ENCODE results near the gene RNF11. TPM values are rescaled to one million over a fixed set of nuclear protein-coding genes. Genes with fewer than 3 reads are reported as not detected.

RNF11 gene
- total RNA-seq, 1 donor from 2014 or later: 121 TPM

GRCh38 chr1:51311826-51312225 lies 75.8 kb downstream of the RNF11 start:
- DNase-seq (ENCODE audit: low spot score): no peak

DNA sequence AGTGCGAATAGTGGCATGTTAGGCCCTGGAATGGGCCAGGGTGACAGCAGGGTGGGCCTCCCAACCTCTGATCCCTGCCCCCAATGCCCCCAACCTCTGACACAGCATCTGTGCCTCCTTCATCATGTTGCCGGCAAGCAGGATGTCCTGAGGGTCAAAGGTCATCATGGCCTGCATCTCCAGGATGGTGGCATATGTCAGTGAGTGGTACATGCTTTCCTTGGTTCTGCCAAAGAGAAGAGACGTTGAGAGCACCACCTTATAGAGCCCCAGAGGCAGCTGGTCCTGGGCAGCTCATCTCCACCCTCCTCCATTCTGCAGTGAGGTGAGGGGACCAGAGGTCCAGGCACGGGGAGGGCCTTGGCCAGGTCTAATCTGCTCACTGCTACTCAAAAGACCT lies 76.6 kb downstream of the RNF11 start:
- DNase-seq (ENCODE audit: low spot score): no peak

GRCh38 chr1:51313268-51313852 lies 77.3 kb downstream of the RNF11 start:
- DNase-seq (ENCODE audit: low spot score): no peak

- DNase-seq (ENCODE audit: low spot score): no peak
Observed at GRCh38 chr1:51313961-51314777, 78.1 kb downstream of the RNF11 start.

GRCh38 chr1:51314974-51315373 lies 78.9 kb downstream of the RNF11 start:
- no peak for DNase-seq (ENCODE audit: low spot score)

DNA sequence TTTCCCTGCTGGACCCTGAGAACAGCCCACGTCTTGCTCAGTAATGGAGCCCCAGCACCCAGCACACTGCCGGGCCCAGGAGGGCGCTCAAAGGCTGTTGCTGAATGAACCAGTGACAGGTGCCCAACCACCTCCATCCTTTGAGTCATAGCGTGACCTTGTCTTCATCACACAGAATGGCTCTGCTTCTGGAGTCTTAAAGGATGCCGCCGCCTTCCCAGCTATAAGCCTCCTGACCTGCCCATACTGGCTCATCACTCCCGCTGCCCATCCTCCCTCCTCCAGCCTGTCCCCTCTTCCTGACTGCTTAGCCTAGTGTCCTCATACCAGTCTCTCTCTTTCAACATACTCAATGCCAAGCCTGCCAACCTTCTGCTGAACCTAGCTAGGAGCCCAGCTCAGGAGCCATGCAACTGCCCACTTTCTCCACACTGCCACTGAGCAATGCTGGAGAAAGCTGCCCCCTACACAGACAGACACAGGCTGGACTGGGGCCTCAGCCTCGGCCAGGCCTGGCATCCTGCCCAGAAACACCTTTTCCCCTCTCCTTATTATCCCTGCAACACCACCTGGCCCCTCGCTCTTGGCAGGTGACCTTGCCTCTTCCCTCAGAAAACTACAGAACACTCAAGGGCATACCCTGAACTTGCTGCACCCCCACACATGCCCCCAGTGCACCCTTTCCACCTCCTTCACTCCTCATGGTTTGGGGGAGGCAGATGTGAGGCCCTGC lies 80.2 kb downstream of the RNF11 start:
- DNase-seq (ENCODE audit: low spot score): no peak

DNA sequence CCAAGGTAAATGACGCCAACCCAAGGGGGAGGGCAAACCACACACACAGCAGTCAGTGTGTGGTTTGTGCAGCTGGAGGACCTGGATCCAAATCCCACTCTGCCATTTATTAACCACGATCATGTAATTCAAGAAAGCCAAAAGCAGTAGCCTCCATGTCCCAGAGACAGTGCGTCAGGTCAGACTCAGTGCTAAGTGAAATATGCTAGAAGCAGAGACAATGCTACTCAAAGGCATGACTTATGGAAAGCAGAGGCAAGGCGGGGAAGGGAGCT lies 80.7 kb downstream of the RNF11 start:
- no peak for DNase-seq (ENCODE audit: low spot score)

GRCh38 chr1:51317798-51318197 lies 81.7 kb downstream of the RNF11 start:
- DNase-seq (ENCODE audit: low spot score): no peak

- no peak for DNase-seq (ENCODE audit: low spot score)
Observed at GRCh38 chr1:51320967-51321923, 85.2 kb downstream of the RNF11 start.

DNA sequence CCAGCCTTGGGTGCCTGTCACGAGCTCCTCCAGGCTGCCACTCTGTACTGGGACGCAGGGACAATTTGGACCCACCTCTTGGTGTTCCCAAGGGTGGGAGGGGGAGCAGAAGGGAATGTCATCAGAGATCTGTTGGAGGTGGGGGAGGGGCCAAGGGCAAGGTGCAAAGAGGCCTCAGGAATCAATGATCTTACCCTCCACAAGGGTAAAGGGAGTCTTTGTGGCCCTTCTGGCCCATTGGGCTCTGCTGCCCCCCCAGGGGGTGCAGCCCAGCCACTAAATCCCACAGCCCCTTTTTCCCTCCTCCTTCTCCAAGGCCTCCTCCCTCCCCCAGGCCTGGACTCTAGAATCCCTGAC lies 85.8 kb downstream of the RNF11 start:
- no peak for DNase-seq (ENCODE audit: low spot score)

- no peak for DNase-seq (ENCODE audit: low spot score)
Observed at GRCh38 chr1:51322417-51323101, 86.5 kb downstream of the RNF11 start.

Other genes with a start within 250 kb of the RNF11 start
- not detected for gene C1orf185, start 134.0 kb upstream of the RNF11 start, total RNA-seq
- gene TTC39A, start 94.3 kb downstream of the RNF11 start, total RNA-seq: 0.45 TPM